HEK293 (cell line): ENCODE data around the gene ZNF280B.

Source experiments
- CTCF ChIA-PET: fragments of 350-600 bp; formaldehyde crosslinking; extraction: SDS; loops from one replicate; lab custom pipeline; 2021; ENCODE audit warnings: antibody characterized with exemption; lab: Yijun Ruan, JAX
- POLR2A ChIA-PET: fragments of 300-600 bp; formaldehyde crosslinking; extraction: SDS; loops from one replicate; lab custom pipeline; 2020; ENCODE audit warnings: antibody characterized with exemption, inconsistent platforms; lab: Yijun Ruan, JAX
- H3K27ac ChIP-seq: fragments of 200-500 bp; sonication (Bioruptor generic); 2 replicates; pipeline ENCODE4 v1.5.1; 2014; ENCODE audit warnings: low read depth, low read length, control low read depth, inconsistent platforms; ENCODE audit errors: extremely low read depth
- H3K36me3 ChIP-seq, 2 experiments: fragments of 200-500 bp in 1 of 2; sonication (Bioruptor generic) in 1 of 2; 1 replicate in 1 of 2; 2 replicates in 1 of 2; pipeline ENCODE4 v1.5.1; 2014 to 2017; ENCODE audit warnings: inconsistent platforms in 2 of 2, low read length in 2 of 2; ENCODE audit not compliant: control insufficient read depth in 2 of 2, insufficient read depth in 1 of 2
- H3K4me1 ChIP-seq: fragments of 200-500 bp; sonication (Bioruptor generic); 2 replicates; pipeline ENCODE4 v1.5.1; 2014; ENCODE audit warnings: mild to moderate bottlenecking, low read length, inconsistent platforms; ENCODE audit not compliant: control insufficient read depth, insufficient read depth
- H3K4me3 ChIP-seq: 2 replicates; pipeline ENCODE4 v1.5.1; 2011; ENCODE audit warnings: low read depth, mild to moderate bottlenecking, control low read depth, low read length, moderate library complexity
- H3K9me3 ChIP-seq: fragments of 200-500 bp; sonication (Bioruptor generic); 2 replicates; pipeline ENCODE4 v1.5.1; 2014; ENCODE audit warnings: low read depth, low read length, inconsistent platforms; ENCODE audit not compliant: control insufficient read depth, insufficient read depth
- EGR2 ChIP-seq: fragments of 450-650 bp; formaldehyde crosslinking; IDR thresholded peaks from 2 replicates; pipeline ENCODE4 v1.5.1; 2016; ENCODE audit warnings: low read depth, missing biosample characterization, missing genetic modification characterization
- YY2 ChIP-seq: fragments of 450-650 bp; formaldehyde crosslinking; IDR thresholded peaks from 2 replicates; pipeline ENCODE4 v1.5.1; 2016; ENCODE audit warnings: missing biosample characterization, missing genetic modification characterization
- ZEB2 ChIP-seq: fragments of 450-650 bp; formaldehyde crosslinking; IDR thresholded peaks from 2 replicates; pipeline ENCODE4 v1.5.1; 2016; ENCODE audit warnings: missing biosample characterization, missing genetic modification characterization
- ZFP69B ChIP-seq: fragments of 450-650 bp; formaldehyde crosslinking; IDR thresholded peaks from 2 replicates; pipeline ENCODE4 v1.5.1; 2016; ENCODE audit warnings: missing biosample characterization, missing genetic modification characterization
- ZNF112 ChIP-seq: fragments of 450-650 bp; formaldehyde crosslinking; IDR thresholded peaks from 2 replicates; pipeline ENCODE4 v1.5.0; 2017; ENCODE audit warnings: missing biosample characterization, missing genetic modification characterization
- ZNF138 ChIP-seq: fragments of 450-650 bp; formaldehyde crosslinking; IDR thresholded peaks from 2 replicates; pipeline ENCODE4 v1.5.1; 2016; ENCODE audit warnings: missing biosample characterization, missing genetic modification characterization, borderline replicate concordance
- ZNF146 ChIP-seq: fragments of 450-650 bp; formaldehyde crosslinking; IDR thresholded peaks from 2 replicates; pipeline ENCODE4 v1.5.1; 2016; ENCODE audit warnings: missing biosample characterization, missing genetic modification characterization
- ZNF2 ChIP-seq: fragments of 450-650 bp; formaldehyde crosslinking; IDR thresholded peaks from 2 replicates; pipeline ENCODE4 v1.5.1; 2016; ENCODE audit warnings: missing biosample characterization, missing genetic modification characterization
- ZNF416 ChIP-seq: fragments of 450-650 bp; formaldehyde crosslinking; IDR thresholded peaks from 2 replicates; pipeline ENCODE4 v1.5.1; 2016; ENCODE audit warnings: missing biosample characterization, missing genetic modification characterization
- ZNF501 ChIP-seq: fragments of 450-650 bp; formaldehyde crosslinking; IDR thresholded peaks from 2 replicates; pipeline ENCODE4 v1.5.1; 2016; ENCODE audit warnings: missing biosample characterization, missing genetic modification characterization
- ZNF600 ChIP-seq: fragments of 450-650 bp; formaldehyde crosslinking; IDR thresholded peaks from 2 replicates; pipeline ENCODE4 v1.5.1; 2016; ENCODE audit warnings: missing biosample characterization, missing genetic modification characterization
- ZNF670 ChIP-seq: fragments of 450-650 bp; formaldehyde crosslinking; IDR thresholded peaks from 2 replicates; pipeline ENCODE4 v1.5.1; 2016; ENCODE audit warnings: missing biosample characterization, missing genetic modification characterization, low read depth
- TF ChIP-seq, protein P1 (sequence below): fragments of 450-650 bp; formaldehyde crosslinking; IDR thresholded peaks from 2 replicates; pipeline ENCODE4 v1.5.1; 2016; ENCODE audit warnings: missing biosample characterization, missing genetic modification characterization
- TF ChIP-seq, protein P2 (sequence below): fragments of 450-650 bp; formaldehyde crosslinking; IDR thresholded peaks from 2 replicates; pipeline ENCODE4 v1.5.1; 2016; ENCODE audit warnings: missing biosample characterization, missing genetic modification characterization
- TF ChIP-seq, protein P3 (sequence below): fragments of 450-650 bp; formaldehyde crosslinking; IDR thresholded peaks from 2 replicates; pipeline ENCODE4 v1.5.1; 2016; ENCODE audit warnings: missing biosample characterization, missing genetic modification characterization
- TF ChIP-seq, protein P4 (sequence below): fragments of 450-650 bp; formaldehyde crosslinking; IDR thresholded peaks from 2 replicates; pipeline ENCODE4 v1.5.1; 2016; ENCODE audit warnings: missing biosample characterization, missing genetic modification characterization, borderline replicate concordance
- TF ChIP-seq, protein P5 (sequence below): fragments of 450-650 bp; formaldehyde crosslinking; conservative IDR thresholded peaks from 2 replicates; pipeline ENCODE4 v1.5.1; 2016; ENCODE audit warnings: low read depth, missing biosample characterization, missing genetic modification characterization
- TF ChIP-seq, protein P6 (sequence below): fragments of 450-650 bp; formaldehyde crosslinking; conservative IDR thresholded peaks from 2 replicates; pipeline ENCODE4 v1.5.1; 2016; ENCODE audit warnings: low read depth, missing biosample characterization, missing genetic modification characterization

ZNF280B gene

DNA sequence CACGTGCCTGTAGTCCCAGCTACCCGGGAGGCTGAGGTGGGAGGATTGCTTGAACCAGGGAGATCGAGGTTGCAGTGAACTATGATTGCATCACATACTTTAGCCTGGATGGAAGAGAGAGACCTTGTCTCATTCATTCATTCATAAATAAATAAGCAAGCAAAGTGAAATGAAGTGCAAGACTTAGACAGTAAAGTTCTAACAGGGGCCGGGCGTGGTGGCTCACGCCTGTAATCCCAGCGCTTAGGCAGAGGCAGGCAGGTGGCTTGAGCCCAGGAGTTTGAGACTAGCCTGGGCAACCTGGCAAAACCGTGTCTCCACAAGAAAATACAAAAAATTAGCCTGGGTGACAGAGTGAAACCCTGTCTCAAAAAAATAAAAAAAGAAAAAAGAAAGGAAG, 13.1 kb upstream of the ZNF280B start:
- POLR2A ChIA-PET = no interaction called here
- Histone ChIP-seq H3K27ac (no peak overlapping the region), H3K4me3 (no peak overlapping the region), H3K36me3 (no peaks in the 10 kb centered on the region), H3K9me3 (no peaks in the 10 kb centered on the region), H3K4me1 (no peaks in the 10 kb centered on the region)
- no peak for TF ChIP-seq ZNF416
- no peak for TF ChIP-seq ZNF670 (tag by site-specific recombination)
- no peak for TF ChIP-seq YY2 (tag by site-specific recombination)
- TF ChIP-seq, protein P1, sequence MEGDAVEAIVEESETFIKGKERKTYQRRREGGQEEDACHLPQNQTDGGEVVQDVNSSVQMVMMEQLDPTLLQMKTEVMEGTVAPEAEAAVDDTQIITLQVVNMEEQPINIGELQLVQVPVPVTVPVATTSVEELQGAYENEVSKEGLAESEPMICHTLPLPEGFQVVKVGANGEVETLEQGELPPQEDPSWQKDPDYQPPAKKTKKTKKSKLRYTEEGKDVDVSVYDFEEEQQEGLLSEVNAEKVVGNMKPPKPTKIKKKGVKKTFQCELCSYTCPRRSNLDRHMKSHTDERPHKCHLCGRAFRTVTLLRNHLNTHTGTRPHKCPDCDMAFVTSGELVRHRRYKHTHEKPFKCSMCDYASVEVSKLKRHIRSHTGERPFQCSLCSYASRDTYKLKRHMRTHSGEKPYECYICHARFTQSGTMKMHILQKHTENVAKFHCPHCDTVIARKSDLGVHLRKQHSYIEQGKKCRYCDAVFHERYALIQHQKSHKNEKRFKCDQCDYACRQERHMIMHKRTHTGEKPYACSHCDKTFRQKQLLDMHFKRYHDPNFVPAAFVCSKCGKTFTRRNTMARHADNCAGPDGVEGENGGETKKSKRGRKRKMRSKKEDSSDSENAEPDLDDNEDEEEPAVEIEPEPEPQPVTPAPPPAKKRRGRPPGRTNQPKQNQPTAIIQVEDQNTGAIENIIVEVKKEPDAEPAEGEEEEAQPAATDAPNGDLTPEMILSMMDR (tag by site-specific recombination) = no peak
- no peak for TF ChIP-seq ZNF600 (tag by site-specific recombination)
- TF ChIP-seq ZFP69B = no peak
- TF ChIP-seq, protein P2, sequence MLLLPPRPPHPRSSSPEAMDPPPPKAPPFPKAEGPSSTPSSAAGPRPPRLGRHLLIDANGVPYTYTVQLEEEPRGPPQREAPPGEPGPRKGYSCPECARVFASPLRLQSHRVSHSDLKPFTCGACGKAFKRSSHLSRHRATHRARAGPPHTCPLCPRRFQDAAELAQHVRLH (tag by site-specific recombination) = no peak
- no peak for TF ChIP-seq ZNF2
- TF ChIP-seq, protein P3, sequence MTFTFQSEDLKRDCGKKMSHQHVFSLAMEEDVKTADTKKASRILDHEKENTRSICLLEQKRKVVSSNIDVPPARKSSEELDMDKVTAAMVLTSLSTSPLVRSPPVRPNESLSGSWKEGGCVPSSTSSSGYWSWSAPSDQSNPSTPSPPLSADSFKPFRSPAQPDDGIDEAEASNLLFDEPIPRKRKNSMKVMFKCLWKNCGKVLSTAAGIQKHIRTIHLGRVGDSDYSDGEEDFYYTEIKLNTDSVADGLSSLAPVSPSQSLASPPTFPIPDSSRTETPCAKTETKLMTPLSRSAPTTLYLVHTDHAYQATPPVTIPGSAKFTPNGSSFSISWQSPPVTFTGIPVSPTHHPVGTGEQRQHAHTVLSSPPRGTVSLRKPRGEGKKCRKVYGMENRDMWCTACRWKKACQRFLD = no peak
- TF ChIP-seq, protein P4, sequence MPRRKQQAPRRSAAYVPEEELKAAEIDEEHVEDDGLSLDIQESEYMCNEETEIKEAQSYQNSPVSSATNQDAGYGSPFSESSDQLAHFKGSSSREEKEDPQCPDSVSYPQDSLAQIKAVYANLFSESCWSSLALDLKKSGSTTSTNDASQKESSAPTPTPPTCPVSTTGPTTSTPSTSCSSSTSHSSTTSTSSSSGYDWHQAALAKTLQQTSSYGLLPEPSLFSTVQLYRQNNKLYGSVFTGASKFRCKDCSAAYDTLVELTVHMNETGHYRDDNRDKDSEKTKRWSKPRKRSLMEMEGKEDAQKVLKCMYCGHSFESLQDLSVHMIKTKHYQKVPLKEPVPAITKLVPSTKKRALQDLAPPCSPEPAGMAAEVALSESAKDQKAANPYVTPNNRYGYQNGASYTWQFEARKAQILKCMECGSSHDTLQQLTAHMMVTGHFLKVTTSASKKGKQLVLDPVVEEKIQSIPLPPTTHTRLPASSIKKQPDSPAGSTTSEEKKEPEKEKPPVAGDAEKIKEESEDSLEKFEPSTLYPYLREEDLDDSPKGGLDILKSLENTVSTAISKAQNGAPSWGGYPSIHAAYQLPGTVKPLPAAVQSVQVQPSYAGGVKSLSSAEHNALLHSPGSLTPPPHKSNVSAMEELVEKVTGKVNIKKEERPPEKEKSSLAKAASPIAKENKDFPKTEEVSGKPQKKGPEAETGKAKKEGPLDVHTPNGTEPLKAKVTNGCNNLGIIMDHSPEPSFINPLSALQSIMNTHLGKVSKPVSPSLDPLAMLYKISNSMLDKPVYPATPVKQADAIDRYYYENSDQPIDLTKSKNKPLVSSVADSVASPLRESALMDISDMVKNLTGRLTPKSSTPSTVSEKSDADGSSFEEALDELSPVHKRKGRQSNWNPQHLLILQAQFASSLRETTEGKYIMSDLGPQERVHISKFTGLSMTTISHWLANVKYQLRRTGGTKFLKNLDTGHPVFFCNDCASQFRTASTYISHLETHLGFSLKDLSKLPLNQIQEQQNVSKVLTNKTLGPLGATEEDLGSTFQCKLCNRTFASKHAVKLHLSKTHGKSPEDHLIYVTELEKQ = no peak
- no peak for TF ChIP-seq ZNF501 (tag by site-specific recombination)
- TF ChIP-seq, protein P5, sequence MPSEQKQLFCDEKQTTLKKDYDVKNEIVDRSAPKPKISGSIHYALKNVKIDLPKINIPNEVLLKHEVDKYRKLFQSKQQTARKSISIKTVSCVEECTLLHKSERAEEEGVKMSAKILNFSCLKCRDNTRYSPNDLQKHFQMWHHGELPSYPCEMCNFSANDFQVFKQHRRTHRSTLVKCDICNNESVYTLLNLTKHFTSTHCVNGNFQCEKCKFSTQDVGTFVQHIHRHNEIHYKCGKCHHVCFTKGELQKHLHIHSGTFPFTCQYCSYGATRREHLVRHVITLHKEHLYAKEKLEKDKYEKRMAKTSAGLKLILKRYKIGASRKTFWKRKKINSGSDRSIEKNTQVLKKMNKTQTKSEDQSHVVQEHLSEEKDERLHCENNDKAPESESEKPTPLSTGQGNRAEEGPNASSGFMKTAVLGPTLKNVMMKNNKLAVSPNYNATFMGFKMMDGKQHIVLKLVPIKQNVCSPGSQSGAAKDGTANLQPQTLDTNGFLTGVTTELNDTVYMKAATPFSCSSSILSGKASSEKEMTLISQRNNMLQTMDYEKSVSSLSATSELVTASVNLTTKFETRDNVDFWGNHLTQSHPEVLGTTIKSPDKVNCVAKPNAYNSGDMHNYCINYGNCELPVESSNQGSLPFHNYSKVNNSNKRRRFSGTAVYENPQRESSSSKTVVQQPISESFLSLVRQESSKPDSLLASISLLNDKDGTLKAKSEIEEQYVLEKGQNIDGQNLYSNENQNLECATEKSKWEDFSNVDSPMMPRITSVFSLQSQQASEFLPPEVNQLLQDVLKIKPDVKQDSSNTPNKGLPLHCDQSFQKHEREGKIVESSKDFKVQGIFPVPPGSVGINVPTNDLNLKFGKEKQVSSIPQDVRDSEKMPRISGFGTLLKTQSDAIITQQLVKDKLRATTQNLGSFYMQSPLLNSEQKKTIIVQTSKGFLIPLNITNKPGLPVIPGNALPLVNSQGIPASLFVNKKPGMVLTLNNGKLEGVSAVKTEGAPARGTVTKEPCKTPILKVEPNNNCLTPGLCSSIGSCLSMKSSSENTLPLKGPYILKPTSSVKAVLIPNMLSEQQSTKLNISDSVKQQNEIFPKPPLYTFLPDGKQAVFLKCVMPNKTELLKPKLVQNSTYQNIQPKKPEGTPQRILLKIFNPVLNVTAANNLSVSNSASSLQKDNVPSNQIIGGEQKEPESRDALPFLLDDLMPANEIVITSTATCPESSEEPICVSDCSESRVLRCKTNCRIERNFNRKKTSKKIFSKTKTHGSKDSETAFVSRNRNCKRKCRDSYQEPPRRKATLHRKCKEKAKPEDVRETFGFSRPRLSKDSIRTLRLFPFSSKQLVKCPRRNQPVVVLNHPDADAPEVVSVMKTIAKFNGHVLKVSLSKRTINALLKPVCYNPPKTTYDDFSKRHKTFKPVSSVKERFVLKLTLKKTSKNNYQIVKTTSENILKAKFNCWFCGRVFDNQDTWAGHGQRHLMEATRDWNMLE (tag by site-specific recombination) = no peak
- TF ChIP-seq EGR2 (tag by site-specific recombination) = no peak
- no peak for TF ChIP-seq ZNF112 (tag by site-specific recombination)
- TF ChIP-seq ZNF138 (tag by site-specific recombination) = no peak
- TF ChIP-seq, protein P6, sequence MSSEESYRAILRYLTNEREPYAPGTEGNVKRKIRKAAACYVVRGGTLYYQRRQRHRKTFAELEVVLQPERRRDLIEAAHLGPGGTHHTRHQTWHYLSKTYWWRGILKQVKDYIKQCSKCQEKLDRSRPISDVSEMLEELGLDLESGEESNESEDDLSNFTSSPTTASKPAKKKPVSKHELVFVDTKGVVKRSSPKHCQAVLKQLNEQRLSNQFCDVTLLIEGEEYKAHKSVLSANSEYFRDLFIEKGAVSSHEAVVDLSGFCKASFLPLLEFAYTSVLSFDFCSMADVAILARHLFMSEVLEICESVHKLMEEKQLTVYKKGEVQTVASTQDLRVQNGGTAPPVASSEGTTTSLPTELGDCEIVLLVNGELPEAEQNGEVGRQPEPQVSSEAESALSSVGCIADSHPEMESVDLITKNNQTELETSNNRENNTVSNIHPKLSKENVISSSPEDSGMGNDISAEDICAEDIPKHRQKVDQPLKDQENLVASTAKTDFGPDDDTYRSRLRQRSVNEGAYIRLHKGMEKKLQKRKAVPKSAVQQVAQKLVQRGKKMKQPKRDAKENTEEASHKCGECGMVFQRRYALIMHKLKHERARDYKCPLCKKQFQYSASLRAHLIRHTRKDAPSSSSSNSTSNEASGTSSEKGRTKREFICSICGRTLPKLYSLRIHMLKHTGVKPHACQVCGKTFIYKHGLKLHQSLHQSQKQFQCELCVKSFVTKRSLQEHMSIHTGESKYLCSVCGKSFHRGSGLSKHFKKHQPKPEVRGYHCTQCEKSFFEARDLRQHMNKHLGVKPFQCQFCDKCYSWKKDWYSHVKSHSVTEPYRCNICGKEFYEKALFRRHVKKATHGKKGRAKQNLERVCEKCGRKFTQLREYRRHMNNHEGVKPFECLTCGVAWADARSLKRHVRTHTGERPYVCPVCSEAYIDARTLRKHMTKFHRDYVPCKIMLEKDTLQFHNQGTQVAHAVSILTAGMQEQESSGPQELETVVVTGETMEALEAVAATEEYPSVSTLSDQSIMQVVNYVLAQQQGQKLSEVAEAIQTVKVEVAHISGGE (tag by site-specific recombination) = no peak
- no peak for TF ChIP-seq ZEB2 (tag by site-specific recombination)
- TF ChIP-seq ZNF146 (tag by site-specific recombination) = no peak
- CTCF ChIA-PET = interaction anchor here (1.9 kb wide), 1 partner anchor 13 kb away, joined by 4 read pairs; no protein-coding TSS in a partner anchor
